K562 (cell line): ENCODE measurements around the gene TMEM19. TPM values are rescaled to one million over a fixed set of nuclear protein-coding genes. Genes with fewer than 3 reads are reported as not detected.

Experiments
- ARID1B ChIP-seq: fragments of 450-650 bp; IDR thresholded peaks from 2 replicates; pipeline ENCODE4 v1.6.1; 2016; ENCODE audit warnings: antibody characterized with exemption, mild to moderate bottlenecking, inconsistent platforms
- BRCA1 ChIP-seq, 2 experiments: fragments of 450-650 bp in 1 of 2; sonication (generic) in 1 of 2; formaldehyde crosslinking in 1 of 2; IDR thresholded peaks; 2 replicates each; pipeline versions ENCODE4 v1.5.0 to v1.6.1; 2017 to 2020; ENCODE audit warnings: mild to moderate bottlenecking in 1 of 2, missing genetic modification reagents in 1 of 2
- CBFA2T3 ChIP-seq: fragments of 450-650 bp; IDR thresholded peaks from 2 replicates; pipeline ENCODE4 v1.6.1; 2017
- COPS2 ChIP-seq: fragments of 450-650 bp; conservative IDR thresholded peaks from 2 replicates; pipeline ENCODE4 v1.6.1; 2016; ENCODE audit warnings: mild to moderate bottlenecking, moderate library complexity
- CTBP1 ChIP-seq: fragments of 450-650 bp; IDR thresholded peaks from 2 replicates; pipeline ENCODE4 v1.6.1; 2016; ENCODE audit warnings: borderline replicate concordance
- DPF2 ChIP-seq: fragments of 450-650 bp; IDR thresholded peaks from 2 replicates; pipeline ENCODE4 v1.6.1; 2016
- EGR1 ChIP-seq: fragments of 450-650 bp; conservative IDR thresholded peaks from 2 replicates; pipeline ENCODE4 v1.6.1; 2017; ENCODE audit warnings: mild to moderate bottlenecking
- EP300 ChIP-seq: IDR thresholded peaks from 2 replicates; pipeline ENCODE4 v1.6.1; 2012; ENCODE audit warnings: low read length, improper control_type of control experiment
- FOXA3 ChIP-seq, 2 experiments: fragments of 450-650 bp in 1 of 2; sonication (generic) in 1 of 2; formaldehyde crosslinking; IDR thresholded peaks in 1 of 2; conservative IDR thresholded peaks in 1 of 2; 2 replicates each; pipeline versions ENCODE4 v1.4.0 to v1.8.0; 2020 to 2022; ENCODE audit warnings: mild to moderate bottlenecking in 2 of 2, missing genetic modification reagents in 1 of 2
- GABPB2 ChIP-seq: fragments of 250-450 bp; sonication (Bioruptor Pico); conservative IDR thresholded peaks from 2 replicates; pipeline ENCODE4 v1.5.1; 2021; ENCODE audit warnings: mild to moderate bottlenecking
- JUN ChIP-seq, 2 experiments: sonication (generic) in 1 of 2; formaldehyde crosslinking in 1 of 2; IDR thresholded peaks; 2 replicates each; pipeline versions ENCODE4 v1.6.1 to v1.8.0; 2012 to 2022; ENCODE audit warnings: borderline replicate concordance in 2 of 2, mild to moderate bottlenecking in 2 of 2, improper control_type of control experiment in 1 of 2, low read depth in 1 of 2, low read length in 1 of 2, missing genetic modification reagents in 1 of 2
- NFXL1 ChIP-seq: fragments of 450-650 bp; formaldehyde crosslinking; IDR thresholded peaks from 2 replicates; pipeline ENCODE4 v1.4.0; 2021; ENCODE audit warnings: mild to moderate bottlenecking
- PHF20 ChIP-seq: fragments of 450-650 bp; IDR thresholded peaks from 2 replicates; pipeline ENCODE4 v1.6.1; 2018; ENCODE audit not compliant: partially characterized antibody
- TEAD2 ChIP-seq: fragments of 450-650 bp; IDR thresholded peaks from 2 replicates; pipeline ENCODE4 v1.6.1; 2016; ENCODE audit warnings: missing genetic modification characterization, control low read depth, missing compliant biosample characterization
- TRIM24 ChIP-seq, 2 experiments: fragments of 450-650 bp; IDR thresholded peaks; 2 replicates each; pipeline ENCODE4 v1.6.1; 2016
- XRCC4 ChIP-seq: IDR thresholded peaks from one replicate; pipeline ENCODE4 v1.6.1; 2011; ENCODE audit not compliant: insufficient read depth, insufficient read length; ENCODE audit errors: extremely low read depth
- ZNF24 ChIP-seq: fragments of 450-650 bp; IDR thresholded peaks from 2 replicates; pipeline ENCODE4 v1.6.1; 2016
- ZNF354B ChIP-seq: fragments of 250-450 bp; sonication (Bioruptor Pico); IDR thresholded peaks from 2 replicates; pipeline ENCODE4 v1.4.0; 2020
- ZNF384 ChIP-seq: IDR thresholded peaks from 2 replicates; pipeline ENCODE4 v1.6.1; 2012; ENCODE audit warnings: low read depth, low read length, improper control_type of control experiment
- polyA plus RNA-seq, 8 experiments: library from polyadenylated mRNA; depleted of rRNA in 4 of 8; stranded (reverse) in 5 of 8; unstranded in 3 of 8; fragments of >200 nt; fragmentation: Nextera tagmentation in 2 of 8; fragmentation: Illumina TruSeq in 1 of 8; extraction: Ambion mirVana in 2 of 8; extraction: Trizol in 1 of 8; gene quantifications; 2 replicates each; pipeline versions ENCODE4 v1.2.1 to v1.2.3, GENCODE V29; 2011 to 2014; ENCODE audit warnings: inconsistent platforms in 1 of 8, missing spikeins in 1 of 8
- total RNA-seq, 7 experiments: library from RNA; depleted of rRNA in 6 of 7; stranded (reverse); fragments of >200 nt in 6 of 7; fragmentation: Illumina TruSeq in 2 of 7; extraction: Trizol in 2 of 7; gene quantifications; 2 replicates each; pipeline versions ENCODE4 v1.2.1 to v1.2.3, GENCODE V29; 2011 to 2021; ENCODE audit warnings: low replicate concordance in 1 of 7
- TF ChIP-seq, protein P1 (sequence below): fragments of 450-650 bp; formaldehyde crosslinking; IDR thresholded peaks from 2 replicates; pipeline ENCODE4 v1.4.0; 2020; ENCODE audit warnings: mild to moderate bottlenecking
- TF ChIP-seq, protein P2 (sequence below): sonication (generic); formaldehyde crosslinking; IDR thresholded peaks from 2 replicates; pipeline ENCODE4 v1.8.1; 2022; ENCODE audit warnings: missing genetic modification reagents
- TF ChIP-seq, protein P3 (sequence below), 2 experiments: fragments of 450-650 bp; IDR thresholded peaks; 2 replicates each; pipeline ENCODE4 v1.6.1; 2018; ENCODE audit warnings: mild to moderate bottlenecking in 2 of 2, low read depth in 1 of 2; ENCODE audit not compliant: partially characterized antibody in 2 of 2
- TF ChIP-seq, protein P4 (sequence below): sonication (generic); formaldehyde crosslinking; IDR thresholded peaks from 2 replicates; pipeline ENCODE4 v1.8.1; 2023; ENCODE audit warnings: mild to moderate bottlenecking, missing genetic modification reagents, moderate library complexity

TMEM19 gene
- total and polyA plus RNA-seq, 9 of the 15 experiments (the other 6 are each of a cell fraction or from before 2014, with no cell fraction given): 8.2 to 24.2 (median 17.2) TPM

DNA sequence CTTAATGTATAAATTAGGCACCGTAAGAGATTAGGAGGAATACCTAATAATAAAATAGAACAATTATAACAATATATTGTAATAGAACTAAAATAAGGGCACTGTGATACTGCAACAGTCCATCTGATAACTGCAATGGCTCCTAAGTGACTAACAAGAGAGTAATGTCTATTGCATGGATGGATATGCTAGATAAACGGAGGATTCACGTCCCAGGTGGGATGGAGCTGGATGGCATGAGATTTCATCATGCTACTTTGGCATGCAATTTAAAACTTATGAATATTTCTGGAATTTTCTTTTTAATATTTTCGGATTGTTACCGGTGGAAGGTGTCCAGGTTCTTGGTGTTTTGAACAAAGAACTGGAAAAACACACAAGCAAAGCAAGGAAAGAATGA, 2.2 kb upstream of the TMEM19 start (continued):
- TF ChIP-seq, protein P1, sequence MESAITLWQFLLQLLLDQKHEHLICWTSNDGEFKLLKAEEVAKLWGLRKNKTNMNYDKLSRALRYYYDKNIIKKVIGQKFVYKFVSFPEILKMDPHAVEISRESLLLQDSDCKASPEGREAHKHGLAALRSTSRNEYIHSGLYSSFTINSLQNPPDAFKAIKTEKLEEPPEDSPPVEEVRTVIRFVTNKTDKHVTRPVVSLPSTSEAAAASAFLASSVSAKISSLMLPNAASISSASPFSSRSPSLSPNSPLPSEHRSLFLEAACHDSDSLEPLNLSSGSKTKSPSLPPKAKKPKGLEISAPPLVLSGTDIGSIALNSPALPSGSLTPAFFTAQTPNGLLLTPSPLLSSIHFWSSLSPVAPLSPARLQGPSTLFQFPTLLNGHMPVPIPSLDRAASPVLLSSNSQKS: no peak
- TF ChIP-seq CBFA2T3: peak; percentile 52
- TF ChIP-seq, protein P2, sequence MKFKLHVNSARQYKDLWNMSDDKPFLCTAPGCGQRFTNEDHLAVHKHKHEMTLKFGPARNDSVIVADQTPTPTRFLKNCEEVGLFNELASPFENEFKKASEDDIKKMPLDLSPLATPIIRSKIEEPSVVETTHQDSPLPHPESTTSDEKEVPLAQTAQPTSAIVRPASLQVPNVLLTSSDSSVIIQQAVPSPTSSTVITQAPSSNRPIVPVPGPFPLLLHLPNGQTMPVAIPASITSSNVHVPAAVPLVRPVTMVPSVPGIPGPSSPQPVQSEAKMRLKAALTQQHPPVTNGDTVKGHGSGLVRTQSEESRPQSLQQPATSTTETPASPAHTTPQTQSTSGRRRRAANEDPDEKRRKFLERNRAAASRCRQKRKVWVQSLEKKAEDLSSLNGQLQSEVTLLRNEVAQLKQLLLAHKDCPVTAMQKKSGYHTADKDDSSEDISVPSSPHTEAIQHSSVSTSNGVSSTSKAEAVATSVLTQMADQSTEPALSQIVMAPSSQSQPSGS (CRISPR knock-in tag): no peak
- TF ChIP-seq NFXL1 (CRISPR knock-in tag): no peak
- TF ChIP-seq TRIM24 (IDR thresholded peaks at IDR 0.05): peak; percentile 93
- TF ChIP-seq CTBP1: 0 out of 2 replicates have a peak, but pooled peaks have one; percentile 14
- no peak for TF ChIP-seq TEAD2 (tag)
- no peak for TF ChIP-seq BRCA1 (IDR thresholded peaks at IDR 0.05)
- TF ChIP-seq BRCA1 (CRISPR knock-in tag; IDR thresholded peaks at IDR 0.05): no peak
- peak; percentile 60 for TF ChIP-seq ARID1B
- no peak for TF ChIP-seq ZNF354B (CRISPR knock-in tag)
- TF ChIP-seq, protein P3, sequence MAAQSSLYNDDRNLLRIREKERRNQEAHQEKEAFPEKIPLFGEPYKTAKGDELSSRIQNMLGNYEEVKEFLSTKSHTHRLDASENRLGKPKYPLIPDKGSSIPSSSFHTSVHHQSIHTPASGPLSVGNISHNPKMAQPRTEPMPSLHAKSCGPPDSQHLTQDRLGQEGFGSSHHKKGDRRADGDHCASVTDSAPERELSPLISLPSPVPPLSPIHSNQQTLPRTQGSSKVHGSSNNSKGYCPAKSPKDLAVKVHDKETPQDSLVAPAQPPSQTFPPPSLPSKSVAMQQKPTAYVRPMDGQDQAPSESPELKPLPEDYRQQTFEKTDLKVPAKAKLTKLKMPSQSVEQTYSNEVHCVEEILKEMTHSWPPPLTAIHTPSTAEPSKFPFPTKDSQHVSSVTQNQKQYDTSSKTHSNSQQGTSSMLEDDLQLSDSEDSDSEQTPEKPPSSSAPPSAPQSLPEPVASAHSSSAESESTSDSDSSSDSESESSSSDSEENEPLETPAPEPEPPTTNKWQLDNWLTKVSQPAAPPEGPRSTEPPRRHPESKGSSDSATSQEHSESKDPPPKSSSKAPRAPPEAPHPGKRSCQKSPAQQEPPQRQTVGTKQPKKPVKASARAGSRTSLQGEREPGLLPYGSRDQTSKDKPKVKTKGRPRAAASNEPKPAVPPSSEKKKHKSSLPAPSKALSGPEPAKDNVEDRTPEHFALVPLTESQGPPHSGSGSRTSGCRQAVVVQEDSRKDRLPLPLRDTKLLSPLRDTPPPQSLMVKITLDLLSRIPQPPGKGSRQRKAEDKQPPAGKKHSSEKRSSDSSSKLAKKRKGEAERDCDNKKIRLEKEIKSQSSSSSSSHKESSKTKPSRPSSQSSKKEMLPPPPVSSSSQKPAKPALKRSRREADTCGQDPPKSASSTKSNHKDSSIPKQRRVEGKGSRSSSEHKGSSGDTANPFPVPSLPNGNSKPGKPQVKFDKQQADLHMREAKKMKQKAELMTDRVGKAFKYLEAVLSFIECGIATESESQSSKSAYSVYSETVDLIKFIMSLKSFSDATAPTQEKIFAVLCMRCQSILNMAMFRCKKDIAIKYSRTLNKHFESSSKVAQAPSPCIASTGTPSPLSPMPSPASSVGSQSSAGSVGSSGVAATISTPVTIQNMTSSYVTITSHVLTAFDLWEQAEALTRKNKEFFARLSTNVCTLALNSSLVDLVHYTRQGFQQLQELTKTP (IDR thresholded peaks at IDR 0.05; ENCODE audit: low read depth in 1 of 2, partially characterized antibody in 2 of 2): peak in 1 of 2 experiments; percentile 15
- no peak for TF ChIP-seq ZNF384
- TF ChIP-seq, protein P4, sequence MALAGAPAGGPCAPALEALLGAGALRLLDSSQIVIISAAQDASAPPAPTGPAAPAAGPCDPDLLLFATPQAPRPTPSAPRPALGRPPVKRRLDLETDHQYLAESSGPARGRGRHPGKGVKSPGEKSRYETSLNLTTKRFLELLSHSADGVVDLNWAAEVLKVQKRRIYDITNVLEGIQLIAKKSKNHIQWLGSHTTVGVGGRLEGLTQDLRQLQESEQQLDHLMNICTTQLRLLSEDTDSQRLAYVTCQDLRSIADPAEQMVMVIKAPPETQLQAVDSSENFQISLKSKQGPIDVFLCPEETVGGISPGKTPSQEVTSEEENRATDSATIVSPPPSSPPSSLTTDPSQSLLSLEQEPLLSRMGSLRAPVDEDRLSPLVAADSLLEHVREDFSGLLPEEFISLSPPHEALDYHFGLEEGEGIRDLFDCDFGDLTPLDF (CRISPR knock-in tag): no peak
- TF ChIP-seq DPF2: 0 out of 2 replicates have a peak, but pooled peaks have one; percentile 37
- TF ChIP-seq GABPB2: no peak
- TF ChIP-seq ZNF24: no peak
- no peak for TF ChIP-seq EGR1
- TF ChIP-seq JUN (IDR thresholded peaks at IDR 0.05; ENCODE audit: borderline replicate concordance, low read depth, low read length): 0 out of 2 replicates have a peak, but pooled peaks have one; percentile 26
- TF ChIP-seq JUN (CRISPR knock-in tag; IDR thresholded peaks at IDR 0.05; ENCODE audit: borderline replicate concordance): no peak
- no peak for TF ChIP-seq PHF20
- peak; percentile 60 for TF ChIP-seq EP300
- TF ChIP-seq COPS2: no peak
- TF ChIP-seq FOXA3 (CRISPR knock-in tag; conservative IDR thresholded peaks at IDR 0.05 in 1 of 2, IDR thresholded peaks at IDR 0.05 in 1 of 2): no peak
- no peak for TF ChIP-seq XRCC4
